ENCODE results near the gene TPP1. TPM values are rescaled to one million over a fixed set of nuclear protein-coding genes. Genes with fewer than 3 reads are reported as not detected.

The TPP1 gene
- total and polyA plus RNA-seq, 2 of the 13 experiments (the other 11 are each of a cell fraction or from before 2014, with no cell fraction given): 13.9 to 74.6 TPM

DNA sequence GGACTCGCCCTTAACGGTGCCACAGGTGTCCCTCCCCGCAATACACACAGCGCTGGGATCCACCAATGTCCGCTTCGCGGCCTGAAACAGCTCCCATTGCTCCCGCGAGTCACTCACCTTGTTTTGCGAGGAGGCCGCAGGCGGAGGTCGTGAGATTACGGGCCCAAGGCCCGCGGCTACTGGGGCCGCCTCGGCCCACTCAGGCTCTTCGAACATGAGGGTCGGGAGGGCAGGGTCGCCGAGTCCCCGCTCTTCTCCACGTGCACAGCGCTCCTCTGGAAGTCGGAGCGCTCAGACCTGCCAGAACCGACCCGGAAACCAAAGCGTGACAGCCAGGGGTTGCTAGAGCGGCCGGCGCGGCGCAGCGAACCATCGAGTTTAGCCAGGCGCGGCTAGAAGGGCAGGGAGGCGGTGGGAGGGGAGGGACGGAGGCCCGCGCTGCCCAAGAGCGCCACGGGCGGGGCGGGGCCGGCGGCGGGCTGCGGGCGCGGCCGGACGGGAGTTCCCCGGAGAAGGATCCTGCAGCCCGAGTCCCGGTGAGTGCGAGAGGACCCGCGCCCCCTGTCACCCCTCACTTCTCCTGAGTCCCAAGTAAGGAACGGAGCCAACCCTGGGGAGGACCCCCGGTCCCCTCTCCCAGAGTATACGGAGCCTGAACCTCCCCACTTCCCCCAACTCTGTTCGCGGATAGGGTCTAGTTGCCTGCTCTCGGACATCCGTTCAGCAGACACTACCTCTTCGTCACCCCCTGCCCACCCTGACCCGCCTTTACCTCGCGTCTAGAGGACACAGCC, 15.7 kb downstream of the TPP1 start, which contains the start of the genes ILK and RRP8 (continued):
- peak; percentile 54 for TF ChIP-seq RAD21 (CRISPR knock-in tag; IDR thresholded peaks at IDR 0.05)
- TF ChIP-seq ZNF781 (CRISPR knock-in tag; IDR thresholded peaks at IDR 0.05; ENCODE audit: borderline replicate concordance, not compliant biosample characterization): peak; percentile 77
- TF ChIP-seq, protein P1, sequence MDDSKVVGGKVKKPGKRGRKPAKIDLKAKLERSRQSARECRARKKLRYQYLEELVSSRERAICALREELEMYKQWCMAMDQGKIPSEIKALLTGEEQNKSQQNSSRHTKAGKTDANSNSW (CRISPR knock-in tag; IDR thresholded peaks at IDR 0.05; ENCODE audit: borderline replicate concordance): no peak
- TF ChIP-seq NFE2 (CRISPR knock-in tag; IDR thresholded peaks at IDR 0.05): no peak
- TF ChIP-seq ZNF598 (CRISPR knock-in tag; IDR thresholded peaks at IDR 0.05; ENCODE audit: borderline replicate concordance): no peak
- TF ChIP-seq KLF16 (CRISPR knock-in tag; IDR thresholded peaks at IDR 0.05): peak in 1 of 2 experiments; percentile 93; a peak in 2 of 4 replicates
- TF ChIP-seq NR2F1 (CRISPR knock-in tag; IDR thresholded peaks at IDR 0.05): no peak
- TF ChIP-seq CENPX (CRISPR knock-in tag; IDR thresholded peaks at IDR 0.05): no peak
- TF ChIP-seq ZNF501 (CRISPR knock-in tag; IDR thresholded peaks at IDR 0.05): peak; percentile 86
- TF ChIP-seq U2AF2 (IDR thresholded peaks at IDR 0.05; ENCODE audit: low read depth, low read length): no peak
- peak; percentile 55; the same call in 1 of the 2 replicates for TF ChIP-seq EED (CRISPR knock-in tag; IDR thresholded peaks at IDR 0.05)
- TF ChIP-seq MTA3 (CRISPR knock-in tag; IDR thresholded peaks at IDR 0.05): no peak
- peak; percentile 84 for TF ChIP-seq POGZ (CRISPR knock-in tag; IDR thresholded peaks at IDR 0.05)
- TF ChIP-seq PTBP1 (IDR thresholded peaks at IDR 0.05; ENCODE audit: low read depth, low read length, poor library complexity, severe bottlenecking): no peak
- TF ChIP-seq PPARG (CRISPR knock-in tag; conservative IDR thresholded peaks at IDR 0.05): 0 out of 2 replicates have a peak, but pooled peaks have one; percentile 29
- TF ChIP-seq ZBTB49 (CRISPR knock-in tag; IDR thresholded peaks at IDR 0.05; ENCODE audit: borderline replicate concordance): no peak
- TF ChIP-seq, protein P2, sequence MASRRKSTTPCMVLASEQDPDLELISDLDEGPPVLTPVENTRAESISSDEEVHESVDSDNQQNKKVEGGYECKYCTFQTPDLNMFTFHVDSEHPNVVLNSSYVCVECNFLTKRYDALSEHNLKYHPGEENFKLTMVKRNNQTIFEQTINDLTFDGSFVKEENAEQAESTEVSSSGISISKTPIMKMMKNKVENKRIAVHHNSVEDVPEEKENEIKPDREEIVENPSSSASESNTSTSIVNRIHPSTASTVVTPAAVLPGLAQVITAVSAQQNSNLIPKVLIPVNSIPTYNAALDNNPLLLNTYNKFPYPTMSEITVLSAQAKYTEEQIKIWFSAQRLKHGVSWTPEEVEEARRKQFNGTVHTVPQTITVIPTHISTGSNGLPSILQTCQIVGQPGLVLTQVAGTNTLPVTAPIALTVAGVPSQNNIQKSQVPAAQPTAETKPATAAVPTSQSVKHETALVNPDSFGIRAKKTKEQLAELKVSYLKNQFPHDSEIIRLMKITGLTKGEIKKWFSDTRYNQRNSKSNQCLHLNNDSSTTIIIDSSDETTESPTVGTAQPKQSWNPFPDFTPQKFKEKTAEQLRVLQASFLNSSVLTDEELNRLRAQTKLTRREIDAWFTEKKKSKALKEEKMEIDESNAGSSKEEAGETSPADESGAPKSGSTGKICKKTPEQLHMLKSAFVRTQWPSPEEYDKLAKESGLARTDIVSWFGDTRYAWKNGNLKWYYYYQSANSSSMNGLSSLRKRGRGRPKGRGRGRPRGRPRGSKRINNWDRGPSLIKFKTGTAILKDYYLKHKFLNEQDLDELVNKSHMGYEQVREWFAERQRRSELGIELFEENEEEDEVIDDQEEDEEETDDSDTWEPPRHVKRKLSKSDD (CRISPR knock-in tag; IDR thresholded peaks at IDR 0.05; ENCODE audit: low read depth): peak; percentile 29
- no peak for TF ChIP-seq STAT5B (CRISPR knock-in tag; IDR thresholded peaks at IDR 0.05)
- TF ChIP-seq ZNF441 (CRISPR knock-in tag; IDR thresholded peaks at IDR 0.05; ENCODE audit: borderline replicate concordance): peak; percentile 59; the same call in 1 of the 2 replicates
- peak; percentile 94 for TF ChIP-seq ZNF772 (CRISPR knock-in tag; IDR thresholded peaks at IDR 0.05)
- TF ChIP-seq ZNF629 (CRISPR knock-in tag; conservative IDR thresholded peaks at IDR 0.05): no peak
- no peak for TF ChIP-seq ZNF562 (CRISPR knock-in tag; IDR thresholded peaks at IDR 0.05; ENCODE audit: borderline replicate concordance)
- TF ChIP-seq DNMT1 (CRISPR knock-in tag; IDR thresholded peaks at IDR 0.05): peak; percentile 74; the same call in 1 of the 2 replicates
- TF ChIP-seq SALL2 (CRISPR knock-in tag; IDR thresholded peaks at IDR 0.05): peak; percentile 92
- no peak for TF ChIP-seq NCOA5 (CRISPR knock-in tag; IDR thresholded peaks at IDR 0.05)
- TF ChIP-seq ZC3H13 (CRISPR knock-in tag; IDR thresholded peaks at IDR 0.05): no peak

Data from HepG2 (cell line).